Thyroid gland (tissue), 4 donors: Measurements from ENCODE around the gene MYO16. TPM values are rescaled to one million over a fixed set of nuclear protein-coding genes. Genes with fewer than 3 reads are reported as not detected.

Source experiments
- DNase-seq, 2 donors: peaks; one replicate each; pipeline ENCODE4 v3.0.0-alpha.2; 2019
- H3K27ac ChIP-seq, 3 donors: fragments of 200-600 bp; sonication (generic); 1 replicate in 2 of 3; 2 replicates in 1 of 3; pipeline ENCODE4 v1.5.1; 2016 to 2019; ENCODE audit warnings: mild to moderate bottlenecking in 1 of 3, moderate library complexity in 1 of 3
- H3K27me3 ChIP-seq: fragments of 200-600 bp; sonication (generic); one replicate; pipeline ENCODE4 v1.5.1; 2019
- H3K36me3 ChIP-seq, 2 donors: fragments of 200-600 bp; sonication (generic); one replicate each; pipeline ENCODE4 v1.5.1; 2016 to 2019
- H3K4me1 ChIP-seq, 2 donors: fragments of 200-600 bp; sonication (generic); one replicate each; pipeline ENCODE4 v1.5.1; 2017 to 2019
- H3K4me3 ChIP-seq, 3 donors: fragments of 200-600 bp; sonication (generic); replicated peaks in 1 of 3; 1 replicate in 2 of 3; 2 replicates in 1 of 3; pipeline ENCODE4 v1.5.1; 2016; ENCODE audit warnings: mild to moderate bottlenecking in 1 of 3
- H3K9me3 ChIP-seq: fragments of 200-600 bp; sonication (generic); one replicate; pipeline ENCODE4 v1.5.1; 2017
- CTCF ChIP-seq, 6 experiments: fragments of 200-600 bp in 3 of 6; fragments of 450-650 bp in 3 of 6; sonication (generic) in 3 of 6; IDR thresholded peaks; one replicate each; pipeline ENCODE4 v1.5.1; 2016 to 2019; ENCODE audit warnings: antibody characterized with exemption in 6 of 6, mild to moderate bottlenecking in 2 of 6, inconsistent platforms in 1 of 6, moderate library complexity in 1 of 6
- POLR2A ChIP-seq, 2 donors: fragments of 450-650 bp; IDR thresholded peaks; one replicate each; pipeline ENCODE4 v1.6.1; 2017; ENCODE audit warnings: antibody characterized with exemption in 2 of 2, mild to moderate bottlenecking in 2 of 2, moderate library complexity in 1 of 2
- WGBS, 2 donors: methylation state at CpG; one replicate each; pipeline ENCODE4 v1.1.5; 2017; 5-methylcytosine and 5-hydroxymethylcytosine counted together
- intact Hi-C: fragments of 100-400 bp; cut with DNase I; formaldehyde crosslinking; loops from one replicate; pipeline ENCODE4 v1.15.1; 2023
- total RNA-seq, 4 donors: library from RNA; depleted of rRNA; stranded (reverse); fragments of >200 nt; gene quantifications; one replicate each; pipeline ENCODE4 v1.2.3, GENCODE V29; 2016

The MYO16 gene
- total RNA-seq, 4 donors from 2014 or later, result 0.10 to 0.13 (median 0.13) TPM; not detected in 1

DNA sequence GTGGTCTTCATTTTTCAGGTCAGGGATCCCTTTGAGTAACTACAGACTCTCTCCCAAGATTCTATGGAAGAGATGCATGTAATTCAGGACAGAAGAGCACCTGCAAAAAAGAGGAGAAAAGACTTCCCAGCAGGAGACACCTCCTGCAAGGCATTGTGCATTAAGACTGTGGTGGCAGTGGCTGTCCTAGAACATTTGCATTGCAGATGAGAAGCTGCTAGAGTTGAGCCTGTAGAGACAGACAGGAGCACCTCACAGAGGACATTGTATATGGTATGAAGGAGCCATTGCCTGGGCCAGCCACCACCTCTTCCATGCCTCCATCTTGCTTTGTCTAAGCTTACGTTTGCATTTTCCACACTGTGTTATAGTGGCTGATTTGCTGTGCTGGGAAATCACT, 11.2 kb upstream of the MYO16 start:
- WGBS, 2 donors, result 88 to 96% methylated on average over 1 of the region's 1 CpG
- Histone ChIP-seq H3K27me3 (no peaks in the 10 kb centered on the region), H3K9me3 (no peaks in the 10 kb centered on the region), H3K4me3 (no peak overlapping the region), H3K27ac (no peak overlapping the region), H3K4me1 (no peaks in the 10 kb centered on the region), H3K36me3 (no peaks in the 10 kb centered on the region)
- no peak for DNase-seq
- intact Hi-C loops, result no loop called here
- TF ChIP-seq CTCF (IDR thresholded peaks at IDR 0.05) (no peak), POLR2A (IDR thresholded peaks at IDR 0.05) (no peak)

- intact Hi-C loops, result no loop called here
- no peak for TF ChIP-seq POLR2A (IDR thresholded peaks at IDR 0.05)
- no peak for TF ChIP-seq CTCF (IDR thresholded peaks at IDR 0.05)
- WGBS, 2 donors, result 56 to 58% methylated on average over 7 of the region's 7 CpGs
- Histone ChIP-seq H3K4me1 (no peaks in the 10 kb centered on the region), H3K36me3 (no peaks in the 10 kb centered on the region), H3K27ac (no peak overlapping the region), H3K9me3 (no peaks in the 10 kb centered on the region), H3K4me3 (no peak overlapping the region), H3K27me3 (no peaks in the 10 kb centered on the region)
- no peak for DNase-seq
These were observed 7.9 kb upstream of the MYO16 start for GRCh38 chr13:108621462-108621861.

- Histone ChIP-seq H3K9me3 (no peaks in the 10 kb centered on the region), H3K27ac (no peak overlapping the region), H3K4me3 (no peak overlapping the region), H3K27me3 (no peaks in the 10 kb centered on the region), H3K36me3 (no peaks in the 10 kb centered on the region), H3K4me1 (no peaks in the 10 kb centered on the region)
- intact Hi-C loops, result no loop called here
- 89 to 93% methylated on average over 3 of the region's 3 CpGs for WGBS, 2 donors
- DNase-seq, result no peak
- TF ChIP-seq CTCF (IDR thresholded peaks at IDR 0.05) (no peak), POLR2A (IDR thresholded peaks at IDR 0.05) (no peak)
These were observed 5.3 kb upstream of the MYO16 start for GRCh38 chr13:108624108-108624507.

DNA sequence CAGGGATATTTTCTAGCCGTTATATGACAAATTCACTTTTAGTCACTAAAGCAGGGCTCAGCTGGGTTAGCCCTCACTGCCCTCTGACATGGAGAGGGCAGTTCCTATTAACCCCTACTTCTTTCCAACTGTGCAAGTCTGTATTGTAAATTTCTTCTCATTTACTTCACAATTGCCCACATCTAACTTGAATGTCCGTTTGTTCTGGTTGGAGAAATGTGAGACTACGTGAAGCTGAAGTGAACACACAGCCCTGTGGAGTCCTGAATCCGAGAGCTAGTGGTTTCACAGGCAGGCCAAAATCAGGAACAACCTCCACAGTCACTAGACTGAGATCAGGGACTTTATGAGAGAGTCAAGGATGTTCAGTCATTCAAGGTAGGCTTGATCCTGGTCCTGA, 4.4 kb upstream of the MYO16 start:
- DNase-seq, result no peak
- no peaks in the 10 kb centered on the region for H3K27me3 ChIP-seq
- 72 to 86% methylated on average over 4 of the region's 4 CpGs for WGBS, 2 donors
- no peaks in the 10 kb centered on the region for H3K9me3 ChIP-seq
- no peaks in the 10 kb centered on the region for H3K36me3 ChIP-seq
- intact Hi-C loops, result no loop called here
- no peak overlapping the region for H3K27ac ChIP-seq
- TF ChIP-seq POLR2A (IDR thresholded peaks at IDR 0.05), result no peak
- TF ChIP-seq CTCF (IDR thresholded peaks at IDR 0.05), result no peak
- H3K4me3 ChIP-seq, result no peak overlapping the region
- no peaks in the 10 kb centered on the region for H3K4me1 ChIP-seq

DNA sequence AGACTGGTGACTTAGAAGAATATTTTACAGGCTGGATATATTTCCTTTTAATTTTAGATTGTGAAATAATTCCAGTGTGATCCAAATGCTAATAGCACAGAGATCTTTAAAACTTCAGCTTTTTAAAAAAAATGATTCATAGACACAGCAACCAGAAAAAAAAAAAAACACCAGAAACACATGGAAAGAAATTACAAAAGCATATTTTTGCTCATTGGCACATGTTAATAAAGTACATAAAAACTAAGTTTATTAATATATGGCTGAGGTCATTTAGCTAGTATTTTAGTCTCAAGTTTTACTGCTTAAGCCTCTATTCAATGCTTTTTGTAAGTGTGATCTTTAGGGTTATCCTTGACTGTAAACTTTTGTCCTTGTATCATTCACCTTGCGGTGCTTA, 577 bp downstream of the MYO16 start:
- TF ChIP-seq POLR2A (IDR thresholded peaks at IDR 0.05), result no peak
- no peak for TF ChIP-seq CTCF (IDR thresholded peaks at IDR 0.05)
- Histone ChIP-seq H3K36me3 (no peaks in the 10 kb centered on the region), H3K27ac (no peak overlapping the region), H3K4me3 (no peak overlapping the region), H3K4me1 (no peaks in the 10 kb centered on the region), H3K27me3 (no peaks in the 10 kb centered on the region), H3K9me3 (no peaks in the 10 kb centered on the region)
- WGBS, 2 donors, result 74 to 94% methylated on average over 1 of the region's 1 CpG
- intact Hi-C loops, result no loop called here
- no peak for DNase-seq
